T-helper 1 cell treated with Interleukin-12 subunit alpha and Interleukin-12 subunit beta and Interleukin-4 antibody, amounts not matched to agents 30 ng/mL and 1 ng/mL, for 36 hours (primary cell): ENCODE results near the gene OR1J2. TPM values are rescaled to one million over a fixed set of nuclear protein-coding genes. Genes with fewer than 3 reads are reported as not detected.
"Not testable (repeated sequence)": the region's sequence is repeated elsewhere in the genome, so short reads cannot be mapped to it uniquely, and the experiment has no call there.

Source experiments
- intact Hi-C: fragments of 100-400 bp; cut with micrococcal nuclease; formaldehyde crosslinking; loops from one replicate; pipeline ENCODE4 v1.15.1; 2024
- total RNA-seq: library from RNA; stranded (reverse); gene quantifications from 2 replicates; pipeline ENCODE4 v1.2.3, GENCODE V29; 2022

Gene OR1J2, protein sequence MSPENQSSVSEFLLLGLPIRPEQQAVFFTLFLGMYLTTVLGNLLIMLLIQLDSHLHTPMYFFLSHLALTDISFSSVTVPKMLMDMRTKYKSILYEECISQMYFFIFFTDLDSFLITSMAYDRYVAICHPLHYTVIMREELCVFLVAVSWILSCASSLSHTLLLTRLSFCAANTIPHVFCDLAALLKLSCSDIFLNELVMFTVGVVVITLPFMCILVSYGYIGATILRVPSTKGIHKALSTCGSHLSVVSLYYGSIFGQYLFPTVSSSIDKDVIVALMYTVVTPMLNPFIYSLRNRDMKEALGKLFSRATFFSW
- not detected in 2 replicates for total RNA-seq

DNA sequence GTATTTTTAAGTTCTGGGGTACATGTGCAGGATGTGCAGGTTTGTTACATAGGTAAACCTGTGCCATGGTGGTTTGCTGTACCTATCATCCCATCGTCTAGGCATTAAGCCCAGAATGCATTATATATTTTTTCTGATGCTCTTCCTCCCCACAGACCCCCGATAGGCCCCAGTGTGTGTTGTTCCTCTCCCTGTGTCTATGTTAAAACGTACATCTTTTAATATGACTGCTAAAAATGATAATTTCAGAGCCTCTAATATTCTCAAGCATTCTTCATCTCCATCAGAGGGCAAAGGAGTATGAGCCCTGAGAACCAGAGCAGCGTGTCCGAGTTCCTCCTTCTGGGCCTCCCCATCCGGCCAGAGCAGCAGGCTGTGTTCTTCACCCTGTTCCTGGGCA is at the start of gene OR1J2:
Gene OR1J2, plus strand, starts transcription at position 301 of the 400 bp plus-strand sequence. Its CDS starts 0 bp downstream, at position 301.
- intact Hi-C loops = no loop called here

DNA sequence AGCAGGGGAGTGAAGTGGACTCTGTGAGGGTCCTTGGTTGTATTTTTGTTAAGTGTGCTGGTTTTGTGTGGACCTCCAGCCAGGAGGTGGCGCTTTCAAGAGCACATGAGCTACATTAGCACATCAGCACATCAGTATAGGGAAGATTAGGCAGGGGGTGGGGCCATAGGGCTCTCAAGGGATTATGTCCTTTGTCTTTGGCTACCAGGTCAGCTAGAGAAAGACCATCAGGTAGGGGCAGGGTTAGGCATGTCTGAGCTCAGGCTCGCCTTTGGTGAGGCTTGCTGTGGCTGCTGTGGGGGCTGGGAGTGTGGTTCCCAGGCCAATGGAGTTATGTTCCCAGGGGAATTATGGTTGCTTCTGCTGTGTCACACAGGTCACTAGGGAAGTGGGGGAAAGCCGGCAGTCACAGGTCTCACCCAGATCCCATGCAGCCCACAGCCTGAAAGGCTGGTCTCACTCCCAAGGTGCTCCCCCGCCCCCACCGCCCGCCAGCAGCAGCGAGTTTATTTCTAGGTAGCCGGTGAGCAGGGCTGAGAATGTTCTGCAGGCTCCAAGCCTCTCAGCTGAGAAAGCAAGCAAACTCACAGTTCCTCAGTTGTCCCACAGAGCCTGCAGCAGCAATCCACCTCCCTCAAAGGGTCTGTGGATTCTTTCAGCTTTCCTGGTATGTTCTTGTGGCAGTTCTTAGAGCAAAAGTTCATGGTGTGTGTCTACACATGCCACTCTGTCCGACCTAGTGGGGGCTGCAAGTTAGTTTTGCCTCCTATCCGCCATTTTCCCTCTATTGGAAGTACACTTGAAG is 46.6 kb upstream of the OR1J2 start:
- intact Hi-C loops = loop anchor here (1.0 to 10.0 kb wide), 6 partner anchors 11 to 887 kb away; partner anchors contain the start of genes MRRF, RBM18, RC3H2 and STRBP

- intact Hi-C loops = loop anchor here (1.0 to 10.0 kb wide), 10 partner anchors 12 to 886 kb away; partner anchors contain the start of genes MRRF, PDCL, RBM18 and RC3H2
These were observed 45.7 kb upstream of the OR1J2 start for GRCh38 chr9:122464633-122465567.

- intact Hi-C loops = loop anchor here (10.0 kb wide), 1 partner anchor 798 kb away; the partner anchor contains the start of gene STRBP
These were observed 44.1 kb upstream of the OR1J2 start for GRCh38 chr9:122466456-122466855.

- intact Hi-C loops = loop anchor here (10.0 kb wide), 1 partner anchor 796 kb away; the partner anchor contains the start of gene STRBP
These were observed 41.9 kb upstream of the OR1J2 start for GRCh38 chr9:122468735-122469134.

DNA sequence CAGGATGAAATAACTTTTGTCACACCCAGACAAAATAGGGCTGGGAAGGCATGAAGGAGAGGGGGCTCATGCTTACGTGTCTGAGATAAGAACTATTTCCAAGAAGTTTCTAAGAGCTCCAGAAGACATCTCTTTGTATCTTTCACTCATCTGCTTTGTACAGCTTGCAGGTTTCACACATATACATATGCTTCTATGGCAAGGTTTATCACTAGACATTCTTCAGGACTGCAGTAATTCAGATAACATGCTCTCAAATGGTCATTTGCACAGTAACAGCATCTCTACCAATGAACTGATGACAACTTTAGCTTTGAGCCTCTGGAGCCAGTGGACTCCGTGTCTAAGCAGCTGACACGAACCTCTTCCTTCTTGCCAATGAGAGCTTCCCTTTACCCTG is 36.0 kb upstream of the OR1J2 start:
- intact Hi-C loops = no loop called here

- intact Hi-C loops = no loop called here
These were observed 34.9 kb upstream of the OR1J2 start for GRCh38 chr9:122475717-122476116.

- intact Hi-C loops = no loop called here
These were observed 33.3 kb upstream of the OR1J2 start for GRCh38 chr9:122477346-122477745.

DNA sequence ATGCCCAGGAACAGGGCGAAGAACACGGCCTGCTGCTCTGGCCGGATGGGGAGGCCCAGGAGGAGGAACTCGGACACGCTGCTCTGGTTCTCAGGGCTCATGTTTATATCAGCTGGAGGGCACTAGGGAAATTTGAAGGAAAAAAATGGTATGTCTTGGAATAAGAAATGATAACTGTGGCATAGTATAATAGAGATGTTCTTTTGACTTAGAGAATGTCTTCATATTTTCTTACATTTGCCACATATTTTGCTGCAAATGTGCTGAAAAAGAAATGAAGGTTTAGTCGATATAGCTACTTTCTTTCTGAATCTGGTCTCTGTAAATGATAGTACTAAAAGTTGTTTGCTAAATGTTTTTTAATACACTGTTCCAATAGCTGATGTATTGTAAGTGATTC is 32.8 kb upstream of the OR1J2 start, which contains the start of gene OR1J1:
Gene OR1J1, minus strand, starts transcription at position 101 of the 400 bp plus-strand sequence. Its CDS starts 0 bp downstream, at position 101.
- intact Hi-C loops = no loop called here

DNA sequence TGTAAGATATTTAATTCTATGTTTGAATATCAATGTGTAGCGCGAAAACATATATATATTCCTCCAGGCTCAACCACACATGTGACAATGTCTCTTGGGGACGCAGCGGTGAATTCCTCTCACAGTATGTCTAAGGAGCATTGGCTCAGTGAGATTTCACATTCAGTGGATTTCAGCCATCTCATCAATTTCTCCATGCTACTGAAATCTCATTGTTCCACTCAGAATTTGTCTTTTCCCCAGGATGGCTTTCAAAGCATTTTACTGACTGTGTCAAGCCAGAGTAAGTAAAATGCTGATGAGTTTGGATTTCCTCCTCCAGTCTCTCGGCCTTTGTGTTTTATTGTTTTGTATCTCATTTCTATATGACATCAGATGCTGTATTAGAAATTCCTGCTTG is 31.5 kb upstream of the OR1J2 start:
- intact Hi-C loops = no loop called here

DNA sequence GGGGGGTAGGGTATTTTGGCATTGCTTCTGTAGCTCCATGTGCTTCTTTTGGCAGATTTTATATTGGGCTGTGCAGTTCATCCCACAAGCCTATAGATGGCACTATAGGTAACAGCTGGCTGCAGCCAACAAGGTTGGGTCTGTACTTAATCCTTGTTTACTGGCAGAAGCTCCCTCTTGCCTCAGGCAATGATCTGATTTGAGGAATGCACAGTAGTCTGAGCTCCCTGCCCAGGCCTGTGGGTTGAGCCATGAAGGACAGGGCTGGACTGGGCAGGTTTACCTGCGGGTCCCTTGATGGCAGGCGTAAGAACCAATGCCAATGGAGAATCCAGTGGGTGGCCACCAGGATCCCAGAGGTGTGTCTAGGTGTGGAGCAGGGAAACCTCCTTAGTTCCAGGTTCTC is 11.7 kb upstream of the OR1J2 start:
- intact Hi-C loops = loop anchor here (1.0 kb wide), 2 partner anchors 311 to 492 kb away; no protein-coding TSS in a partner anchor

- intact Hi-C loops = no loop called here
These were observed 3.6 kb upstream of the OR1J2 start for GRCh38 chr9:122506964-122507363.

DNA sequence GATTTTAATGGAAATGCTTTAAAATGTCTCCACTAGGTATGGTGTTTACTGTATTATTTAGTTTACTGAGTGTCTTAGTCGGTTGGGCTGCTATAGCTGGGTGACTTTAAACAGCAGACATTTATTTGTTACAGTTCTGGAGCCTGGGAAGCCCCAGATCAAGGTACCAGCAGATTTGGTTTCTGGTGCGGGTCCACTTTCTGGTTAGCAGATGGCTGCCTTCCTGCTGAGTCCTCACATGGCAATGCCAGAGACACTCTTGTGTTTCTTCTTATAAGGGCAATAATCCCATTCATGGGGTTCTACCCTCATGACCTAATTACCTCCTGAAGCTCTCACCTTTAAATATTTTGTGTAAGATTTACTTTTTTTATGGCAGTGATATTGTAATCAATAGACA is 7.6 kb downstream of the OR1J2 start:
- intact Hi-C loops = no loop called here

- intact Hi-C loops = no loop called here
These were observed 8.2 kb downstream of the OR1J2 start, which contains the start of gene OR1J4 for GRCh38 chr9:122518841-122519240. Gene OR1J4 (plus strand): TSS chr9:122519141. CDS start chr9:122519141, 0 bp downstream.

- intact Hi-C loops = no loop called here
These were observed 8.8 kb downstream of the OR1J2 start for GRCh38 chr9:122519376-122519775.

DNA sequence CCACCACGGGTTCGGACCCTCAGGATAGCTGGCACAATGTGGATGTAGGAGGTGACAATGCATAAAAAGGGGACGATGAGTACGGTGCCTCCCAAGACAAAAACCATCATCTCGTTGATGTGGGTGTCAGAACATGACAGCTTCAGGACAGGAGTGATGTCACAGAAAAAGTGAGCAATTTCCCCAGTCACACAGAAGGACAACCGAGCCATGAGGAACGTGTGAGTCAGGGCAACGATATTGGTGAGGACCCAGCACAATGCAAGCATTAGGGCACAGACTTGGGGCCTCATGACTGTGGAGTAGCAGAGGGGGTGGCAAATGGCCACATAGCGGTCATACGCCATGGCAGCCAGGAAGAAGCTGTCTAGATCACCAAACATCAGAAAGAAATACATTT is 16.0 kb downstream of the OR1J2 start:
- intact Hi-C loops = no loop called here

DNA sequence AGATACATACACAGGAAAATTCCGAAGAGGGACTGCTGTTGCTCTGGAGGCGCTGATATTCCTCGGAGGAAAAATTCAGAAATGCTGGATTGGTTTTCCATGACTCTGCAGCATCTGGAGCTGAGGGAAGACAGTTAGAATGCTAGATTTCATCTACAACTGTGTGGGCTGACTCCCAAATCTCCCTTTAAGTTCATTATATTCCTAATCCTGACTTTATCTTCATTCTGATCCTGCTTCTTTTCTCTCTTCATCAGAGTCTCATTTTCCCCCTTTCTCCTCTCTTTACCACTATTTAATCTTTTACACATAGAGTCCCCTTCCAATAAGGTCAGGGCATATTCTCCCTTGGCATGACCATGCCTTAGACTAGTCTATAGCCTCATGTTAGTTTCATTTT is 16.6 kb downstream of the OR1J2 start, which contains the start of gene OR1N1:
Gene OR1N1, minus strand, starts transcription at position 101 of the 400 bp plus-strand sequence. Its CDS starts 0 bp downstream, at position 101.
- intact Hi-C loops = no loop called here

- intact Hi-C loops = not testable (repeated sequence)
These were observed 20.6 kb downstream of the OR1J2 start for GRCh38 chr9:122531157-122531556.

GRCh38 chr9:122536134-122536533 is 25.5 kb downstream of the OR1J2 start:
- intact Hi-C loops = no loop called here

- intact Hi-C loops = not testable (repeated sequence)
These were observed 26.5 kb downstream of the OR1J2 start for GRCh38 chr9:122537066-122537465.

GRCh38 chr9:122538757-122539156 is 28.2 kb downstream of the OR1J2 start:
- intact Hi-C loops = no loop called here
